ENCODE measurements around the gene IFT57.

- TF ChIP-seq CTCF (IDR thresholded peaks at IDR 0.05) (no peak), POLR2AphosphoS5 (IDR thresholded peaks at IDR 0.05) (no peak), POLR2A (IDR thresholded peaks at IDR 0.05) (no peak), EP300 (IDR thresholded peaks at IDR 0.05; ENCODE audit: low read depth) (no peak)
These were observed 39.0 kb downstream of the IFT57 start for GRCh38 chr3:108183181-108183580.

All from transverse colon (tissue), 4 donors.